Sigmoid colon (tissue), 4 donors: ENCODE data around the gene ZBED1.
A peak's percentile ranks its signal among the peaks of the same experiment; 100 is the strongest.

Source experiments
- CTCF ChIP-seq, 4 experiments: fragments of 450-650 bp in 3 of 4; fragments of 200-600 bp in 1 of 4; IDR thresholded peaks; one replicate each; pipeline ENCODE4 v1.5.1; 2016 to 2019; ENCODE audit warnings: antibody characterized with exemption in 4 of 4, mild to moderate bottlenecking in 3 of 4, moderate library complexity in 2 of 4
- EP300 ChIP-seq, 4 donors: sonication (generic); formaldehyde crosslinking; IDR thresholded peaks; one replicate each; pipeline ENCODE4 v1.6.1; 2017; ENCODE audit warnings: antibody characterized with exemption in 4 of 4
- POLR2A ChIP-seq, 2 donors: fragments of 450-650 bp; IDR thresholded peaks; one replicate each; pipeline ENCODE4 v1.6.1; 2016; ENCODE audit warnings: antibody characterized with exemption in 2 of 2, mild to moderate bottlenecking in 2 of 2, moderate library complexity in 2 of 2
- POLR2AphosphoS5 ChIP-seq, 4 donors: sonication (generic); formaldehyde crosslinking; IDR thresholded peaks; one replicate each; pipeline ENCODE4 v1.6.1; 2017; ENCODE audit warnings: antibody characterized with exemption in 4 of 4

GRCh38 chrX:2498781-2499302 is 1.9 kb downstream of the ZBED1 start:
- TF ChIP-seq CTCF (IDR thresholded peaks at IDR 0.05) (no peak), POLR2AphosphoS5 (IDR thresholded peaks at IDR 0.05) (peak in 1 of 4 donors; percentile 9), EP300 (IDR thresholded peaks at IDR 0.05) (no peak), POLR2A (IDR thresholded peaks at IDR 0.05) (no peak)
